ENCODE results near the gene TSPAN4. TPM values are rescaled to one million over a fixed set of nuclear protein-coding genes. Genes with fewer than 3 reads are reported as not detected.

The TSPAN4 gene
- total RNA-seq, 4 donors from 2014 or later, result 57.3 to 88.3 (median 70.7) TPM

- TF ChIP-seq POLR2A (IDR thresholded peaks at IDR 0.05), result no peak
- TF ChIP-seq CTCF (IDR thresholded peaks at IDR 0.05), result no peak
- intact Hi-C loops (cut with DNase I; ENCODE audit: low total_unique reads), result no loop called here
- no peak for DNase-seq (ENCODE audit: low spot score in 2 of 2)
- WGBS, 2 donors, result 83 to 88% methylated on average over 7 of the region's 7 CpGs
- H3K4me3 ChIP-seq (ENCODE audit: low read depth, poor library complexity, severe bottlenecking), result no peak overlapping the region
Observed at GRCh38 chr11:905952-906351, 63.3 kb downstream of the TSPAN4 start.

- DNase-seq (ENCODE audit: low spot score in 2 of 2), result no peak
- no peak for TF ChIP-seq POLR2A (IDR thresholded peaks at IDR 0.05)
- TF ChIP-seq CTCF (IDR thresholded peaks at IDR 0.05), result no peak
- WGBS, 2 donors, result 75 to 100% methylated on average over 2 of the region's 2 CpGs
- H3K4me3 ChIP-seq (ENCODE audit: low read depth, poor library complexity, severe bottlenecking), result no peak overlapping the region
- intact Hi-C loops (cut with DNase I; ENCODE audit: low total_unique reads), result no loop called here
Observed at GRCh38 chr11:907668-908067, 65.0 kb downstream of the TSPAN4 start.

GRCh38 chr11:908273-908672, 65.6 kb downstream of the TSPAN4 start:
- WGBS, 2 donors, result 57 to 75% methylated on average over 5 of the region's 5 CpGs
- TF ChIP-seq CTCF (IDR thresholded peaks at IDR 0.05) (no peak), POLR2A (IDR thresholded peaks at IDR 0.05) (no peak)
- no peak overlapping the region for H3K4me3 ChIP-seq (ENCODE audit: low read depth, poor library complexity, severe bottlenecking)
- no peak for DNase-seq (ENCODE audit: low spot score in 2 of 2)
- intact Hi-C loops (cut with DNase I; ENCODE audit: low total_unique reads), result no loop called here

GRCh38 chr11:909406-909805, 66.8 kb downstream of the TSPAN4 start:
- intact Hi-C loops (cut with DNase I; ENCODE audit: low total_unique reads), result no loop called here
- WGBS, 2 donors, result 81 to 86% methylated on average over 11 of the region's 11 CpGs
- no peak overlapping the region for H3K4me3 ChIP-seq (ENCODE audit: low read depth, poor library complexity, severe bottlenecking)
- TF ChIP-seq POLR2A (IDR thresholded peaks at IDR 0.05) (no peak), CTCF (IDR thresholded peaks at IDR 0.05) (no peak)
- DNase-seq (ENCODE audit: low spot score in 2 of 2), result no peak

- 1 to 3% methylated on average over 28 to 33 of the region's 38 CpGs for WGBS, 2 donors
- TF ChIP-seq POLR2A (IDR thresholded peaks at IDR 0.05) (no peak), CTCF (IDR thresholded peaks at IDR 0.05) (no peak)
- H3K4me3 ChIP-seq (ENCODE audit: low read depth, poor library complexity, severe bottlenecking), result peak overlapping the region; percentile 89
- no peak for DNase-seq (ENCODE audit: low spot score in 2 of 2)
- intact Hi-C loops (cut with DNase I; ENCODE audit: low total_unique reads), result no loop called here
Observed at GRCh38 chr11:910044-910588, 67.5 kb downstream of the TSPAN4 start.

GRCh38 chr11:910589-911030, 68.0 kb downstream of the TSPAN4 start, which contains the start of gene CHID1:
Gene CHID1, minus strand, starts transcription at chr11:910810. Its CDS starts 5,994 bp downstream, at chr11:904816.
- WGBS, 2 donors, result 0 to 4% methylated on average over 12 to 28 of the region's 59 CpGs
- TF ChIP-seq CTCF (IDR thresholded peaks at IDR 0.05) (no peak), POLR2A (IDR thresholded peaks at IDR 0.05) (no peak)
- intact Hi-C loops (cut with DNase I; ENCODE audit: low total_unique reads), result no loop called here
- peak within 1 kb of the TSS; percentile 89 for H3K4me3 ChIP-seq (ENCODE audit: low read depth, poor library complexity, severe bottlenecking)
- peak; percentile 82 to 96 for DNase-seq (ENCODE audit: low spot score in 2 of 2)

Measured in lower leg skin (tissue), 4 donors.